Effector memory CD4-positive, alpha-beta T cell (primary cell): ENCODE measurements around the gene NACAD.
"Not testable (repeated sequence)": the region's sequence is repeated elsewhere in the genome, so short reads cannot be mapped to it uniquely, and the experiment has no call there.

Source experiments
- DNase-seq, 3 donors: peaks; one replicate each; pipeline ENCODE4 v3.0.0-alpha.2; 2020
- H3K27ac ChIP-seq: 2 replicates; pipeline ENCODE4 v1.7.0; 2013; ENCODE audit warnings: mild to moderate bottlenecking, low read length, moderate library complexity; ENCODE audit not compliant: insufficient read depth, poor library complexity, severe bottlenecking
- H3K27me3 ChIP-seq: replicated peaks from 2 replicates; pipeline ENCODE4 v1.7.0; 2013; ENCODE audit warnings: mild to moderate bottlenecking, low read length; ENCODE audit not compliant: insufficient read depth, control insufficient read depth, poor library complexity, severe bottlenecking
- H3K36me3 ChIP-seq: 2 replicates; pipeline ENCODE4 v1.7.0; 2013; ENCODE audit warnings: mild to moderate bottlenecking, low read length, moderate library complexity; ENCODE audit not compliant: control insufficient read depth, insufficient read depth
- H3K4me1 ChIP-seq: 2 replicates; pipeline ENCODE4 v1.7.0; 2013; ENCODE audit warnings: low read length, mild to moderate bottlenecking; ENCODE audit not compliant: control insufficient read depth, insufficient read depth, poor library complexity, severe bottlenecking
- H3K4me3 ChIP-seq: 2 replicates; pipeline ENCODE4 v1.7.0; 2013; ENCODE audit warnings: low read length, low read depth, mild to moderate bottlenecking; ENCODE audit not compliant: insufficient read depth, poor library complexity, severe bottlenecking
- H3K9me3 ChIP-seq: 2 replicates; pipeline ENCODE4 v1.7.0; 2013; ENCODE audit warnings: mild to moderate bottlenecking, low read length, moderate library complexity; ENCODE audit not compliant: control insufficient read depth

Gene NACAD

GRCh38 chr7:45037876-45038275 lies 50.9 kb downstream of the NACAD start:
- Histone ChIP-seq H3K27me3 (no peaks in the 10 kb centered on the region), H3K4me1 (peaks cover 40% of the 10 kb centered on the region), H3K27ac (no peak overlapping the region), H3K9me3 (no peaks in the 10 kb centered on the region), H3K36me3 (peaks cover 48% of the 10 kb centered on the region), H3K4me3 (no peak overlapping the region)
- DNase-seq = no peak

- DNase-seq = no peak
- H3K27ac ChIP-seq = peak overlapping the region; percentile 36
- H3K36me3 ChIP-seq = peaks cover 41% of the 10 kb centered on the region
- H3K4me3 ChIP-seq = no peak overlapping the region
- H3K27me3 ChIP-seq = no peaks in the 10 kb centered on the region
- no peaks in the 10 kb centered on the region for H3K9me3 ChIP-seq
- H3K4me1 ChIP-seq = peaks cover 50% of the 10 kb centered on the region
Measured at GRCh38 chr7:45036796-45037195, 52.0 kb downstream of the NACAD start.

- peaks cover 38% of the 10 kb centered on the region for H3K36me3 ChIP-seq
- H3K9me3 ChIP-seq = no peaks in the 10 kb centered on the region
- H3K4me1 ChIP-seq = peaks cover 53% of the 10 kb centered on the region
- no peaks in the 10 kb centered on the region for H3K27me3 ChIP-seq
- no peak for DNase-seq
- H3K4me3 ChIP-seq = no peak overlapping the region
- H3K27ac ChIP-seq = peak overlapping the region; percentile 36
Measured at GRCh38 chr7:45036317-45036716, 52.5 kb downstream of the NACAD start.

- Histone ChIP-seq H3K4me1 (peaks cover 53% of the 10 kb centered on the region), H3K4me3 (no peak overlapping the region), H3K27me3 (no peaks in the 10 kb centered on the region), H3K27ac (peak overlapping the region; percentile 36), H3K36me3 (peaks cover 34% of the 10 kb centered on the region), H3K9me3 (no peaks in the 10 kb centered on the region)
- DNase-seq = no peak
Measured at GRCh38 chr7:45035893-45036292, 52.9 kb downstream of the NACAD start.

GRCh38 chr7:45035371-45035770 lies 53.4 kb downstream of the NACAD start:
- Histone ChIP-seq H3K9me3 (no peaks in the 10 kb centered on the region), H3K27me3 (no peaks in the 10 kb centered on the region), H3K4me1 (peaks cover 54% of the 10 kb centered on the region), H3K27ac (no peak overlapping the region), H3K4me3 (no peak overlapping the region), H3K36me3 (peaks cover 29% of the 10 kb centered on the region)
- no peak for DNase-seq

GRCh38 chr7:45034710-45035109 lies 54.1 kb downstream of the NACAD start:
- H3K4me3 ChIP-seq, H3K9me3 ChIP-seq, H3K27me3 ChIP-seq, H3K27ac ChIP-seq, DNase-seq: not testable (repeated sequence)
- Histone ChIP-seq H3K36me3 (peaks cover 25% of the 10 kb centered on the region), H3K4me1 (peaks cover 60% of the 10 kb centered on the region)

GRCh38 chr7:45033931-45034290 lies 54.9 kb downstream of the NACAD start:
- Histone ChIP-seq H3K4me3 (no peak overlapping the region), H3K27ac (no peak overlapping the region), H3K36me3 (peaks cover 17% of the 10 kb centered on the region), H3K4me1 (peaks cover 60% of the 10 kb centered on the region), H3K9me3 (no peaks in the 10 kb centered on the region), H3K27me3 (no peaks in the 10 kb centered on the region)
- DNase-seq = no peak

- DNase-seq = no peak
- H3K4me1 ChIP-seq = peaks cover 60% of the 10 kb centered on the region
- peaks cover 12% of the 10 kb centered on the region for H3K36me3 ChIP-seq
- H3K27ac ChIP-seq = peak overlapping the region; percentile 49
- H3K27me3 ChIP-seq = no peaks in the 10 kb centered on the region
- no peaks in the 10 kb centered on the region for H3K9me3 ChIP-seq
- no peak overlapping the region for H3K4me3 ChIP-seq
Measured at GRCh38 chr7:45033261-45033930, 55.4 kb downstream of the NACAD start.

- Histone ChIP-seq H3K27ac (peak overlapping the region; percentile 29), H3K27me3 (no peaks in the 10 kb centered on the region), H3K9me3 (no peaks in the 10 kb centered on the region), H3K4me1 (peaks cover 55% of the 10 kb centered on the region), H3K36me3 (peaks cover 4% of the 10 kb centered on the region), H3K4me3 (no peak overlapping the region)
- DNase-seq = no peak
Measured at GRCh38 chr7:45032421-45032820, 56.3 kb downstream of the NACAD start.

- DNase-seq = no peak
- H3K27ac ChIP-seq = no peak overlapping the region
Measured at GRCh38 chr7:45031829-45032228, 56.9 kb downstream of the NACAD start.

More at GRCh38 chr7:45031829-45032228, 56.9 kb downstream of the NACAD start:
- H3K27me3 ChIP-seq = no peaks in the 10 kb centered on the region
- H3K36me3 ChIP-seq = peaks cover 4% of the 10 kb centered on the region
- H3K4me3 ChIP-seq = peak overlapping the region; percentile 5
- H3K4me1 ChIP-seq = peaks cover 56% of the 10 kb centered on the region
- no peaks in the 10 kb centered on the region for H3K9me3 ChIP-seq
